Immature natural killer cell (primary cell): ENCODE measurements around the gene UCP3. TPM values are rescaled to one million over a fixed set of nuclear protein-coding genes. Genes with fewer than 3 reads are reported as not detected.

ENCODE experiments used
- DNase-seq, 3 donors: peaks; one replicate each; pipeline ENCODE4 v3.0.0; 2022; ENCODE audit warnings: mixed read lengths in 1 of 3
- H3K27ac Mint-ChIP-seq, 6 donors: one replicate each; pipeline ENCODE4 v1.8.0; 2020; ENCODE audit warnings: mixed read lengths in 6 of 6, mild to moderate bottlenecking in 5 of 6, inconsistent platforms in 4 of 6, moderate library complexity in 3 of 6
- H3K27me3 Mint-ChIP-seq, 3 donors: one replicate each; pipeline ENCODE4 v1.8.0; 2020 to 2021; ENCODE audit warnings: low read depth in 3 of 3, mild to moderate bottlenecking in 3 of 3, mixed read lengths in 3 of 3, moderate library complexity in 3 of 3, inconsistent platforms in 1 of 3
- H3K36me3 Mint-ChIP-seq, 3 donors: one replicate each; pipeline ENCODE4 v1.8.0; 2020; ENCODE audit warnings: mixed read lengths in 3 of 3, inconsistent platforms in 2 of 3, mild to moderate bottlenecking in 2 of 3
- H3K4me1 Mint-ChIP-seq, 2 donors: one replicate each; pipeline ENCODE4 v1.8.0; 2020; ENCODE audit warnings: inconsistent platforms in 2 of 2, mild to moderate bottlenecking in 2 of 2, mixed read lengths in 2 of 2, moderate library complexity in 1 of 2
- H3K4me3 Mint-ChIP-seq, 5 donors: one replicate each; pipeline ENCODE4 v1.8.0; 2020; ENCODE audit warnings: mild to moderate bottlenecking in 5 of 5, mixed read lengths in 5 of 5, inconsistent platforms in 3 of 5, moderate library complexity in 3 of 5
- H3K9me3 Mint-ChIP-seq, 6 donors: one replicate each; pipeline ENCODE4 v1.8.0; 2020; ENCODE audit warnings: mild to moderate bottlenecking in 6 of 6, mixed read lengths in 6 of 6, inconsistent platforms in 4 of 6, moderate library complexity in 3 of 6
- polyA plus RNA-seq, 3 donors: library from polyadenylated mRNA; unstranded; fragments of 300-500 nt; fragmentation: Illumina TruSeq; gene quantifications; one replicate each; pipeline ENCODE4 v1.2.3, GENCODE V29; 2021

Gene UCP3
- polyA plus RNA-seq, 3 donors from 2014 or later = 0.41 to 1.3 (median 0.52) TPM

DNA sequence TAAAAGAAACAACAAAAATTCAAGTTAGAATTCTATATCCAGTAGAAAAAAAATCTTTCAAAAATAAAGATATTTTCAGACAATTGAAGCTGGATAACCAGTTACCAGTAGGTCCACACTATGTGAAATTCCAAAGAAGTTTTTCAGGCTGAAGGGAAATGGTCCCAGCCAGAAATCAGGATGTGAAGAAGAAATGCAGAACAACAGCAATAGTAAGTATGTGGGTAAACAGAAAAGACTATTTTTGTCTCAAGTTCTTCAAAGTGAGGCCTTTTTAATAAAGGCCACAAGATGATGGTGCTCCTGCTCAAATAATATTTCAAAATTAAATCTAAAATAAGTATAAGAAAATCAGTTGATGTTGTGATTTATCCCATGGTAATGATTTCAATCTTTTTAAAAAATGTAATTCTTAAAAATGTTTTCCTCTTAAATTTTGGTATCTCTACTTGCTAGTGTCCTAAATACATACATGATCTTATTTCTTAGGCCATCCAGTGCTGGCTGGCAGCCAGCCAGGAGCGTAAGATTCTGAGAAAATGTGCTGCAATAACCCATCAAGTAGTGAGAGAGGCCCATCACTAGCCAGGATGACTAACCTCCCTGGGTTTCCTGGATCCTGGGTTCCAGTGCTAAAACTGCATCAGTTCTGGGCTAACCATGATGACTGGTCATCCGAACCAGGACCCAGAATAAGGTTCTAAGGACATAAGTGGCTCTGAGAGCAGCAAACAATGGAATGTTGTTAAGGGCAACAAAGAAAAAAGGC, 15.6 kb upstream of the UCP3 start:
- peaks cover 0 to 2% (median 0%) of the 10 kb centered on the region in 3 donors for H3K27me3 Mint-ChIP-seq
- H3K4me1 Mint-ChIP-seq = peaks cover 21 to 33% of the 10 kb centered on the region in 2 donors
- DNase-seq = peak in 1 of 3 donors; percentile 27
- no peaks in the 10 kb centered on the region for H3K9me3 Mint-ChIP-seq
- H3K27ac Mint-ChIP-seq = peak overlapping the region; percentile 3 to 87 (median 56)
- peak overlapping the region in 1 of 5 donors; percentile 57 for H3K4me3 Mint-ChIP-seq
- H3K36me3 Mint-ChIP-seq = peaks cover 10 to 33% (median 22%) of the 10 kb centered on the region in 3 donors

DNA sequence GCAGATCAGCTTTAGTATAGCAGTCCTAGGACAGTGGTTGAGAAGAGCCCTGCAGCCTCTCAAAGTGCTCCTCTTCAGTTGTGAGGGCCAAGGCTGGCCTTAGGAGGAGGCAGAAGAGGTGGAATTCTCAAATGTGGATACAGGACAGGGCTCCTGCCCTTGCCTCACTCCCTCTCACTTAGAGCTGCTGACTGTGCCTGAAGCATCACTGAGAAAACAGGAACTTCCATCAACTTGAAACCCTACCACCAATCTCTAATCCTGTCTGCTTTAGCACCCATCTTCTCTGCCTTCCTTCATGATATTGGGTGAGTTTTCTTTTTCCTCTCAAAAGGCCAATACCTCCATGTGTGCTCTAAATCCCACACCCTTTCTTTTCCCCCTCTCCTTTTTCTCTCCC, 14.4 kb upstream of the UCP3 start:
- peaks cover 0 to 2% (median 0%) of the 10 kb centered on the region in 3 donors for H3K27me3 Mint-ChIP-seq
- no peaks in the 10 kb centered on the region for H3K9me3 Mint-ChIP-seq
- peak overlapping the region in 2 of 6 donors; percentile 1 to 62 for H3K27ac Mint-ChIP-seq
- H3K4me3 Mint-ChIP-seq = no peak overlapping the region
- peaks cover 15 to 32% of the 10 kb centered on the region in 2 donors for H3K4me1 Mint-ChIP-seq
- H3K36me3 Mint-ChIP-seq = peaks cover 10 to 31% (median 22%) of the 10 kb centered on the region in 3 donors
- DNase-seq = no peak

DNA sequence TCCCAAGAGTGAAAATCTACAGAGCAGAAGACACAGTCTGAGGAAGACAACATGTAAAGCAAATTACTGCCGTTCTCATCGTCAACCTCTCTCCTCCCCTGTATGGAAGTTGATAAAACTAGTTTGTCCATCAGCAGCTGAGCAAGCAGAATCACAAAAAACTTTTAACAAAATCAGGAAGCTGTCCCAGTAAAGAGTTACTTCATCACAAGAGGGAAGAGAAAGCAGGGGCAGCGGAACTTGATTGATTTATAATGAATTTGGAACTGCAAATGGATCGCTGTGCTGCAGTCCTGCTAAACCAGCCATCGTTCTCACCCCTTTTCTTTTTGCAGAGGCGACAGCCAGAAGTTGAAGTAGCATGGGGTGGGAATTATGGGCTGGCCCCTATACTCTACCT, 13.7 kb upstream of the UCP3 start:
- peaks cover 0 to 2% (median 0%) of the 10 kb centered on the region in 3 donors for H3K27me3 Mint-ChIP-seq
- H3K27ac Mint-ChIP-seq = no peak overlapping the region
- no peak for DNase-seq
- H3K9me3 Mint-ChIP-seq = no peaks in the 10 kb centered on the region
- peaks cover 9 to 30% (median 19%) of the 10 kb centered on the region in 3 donors for H3K36me3 Mint-ChIP-seq
- peaks cover 15 to 35% of the 10 kb centered on the region in 2 donors for H3K4me1 Mint-ChIP-seq
- no peak overlapping the region for H3K4me3 Mint-ChIP-seq

DNA sequence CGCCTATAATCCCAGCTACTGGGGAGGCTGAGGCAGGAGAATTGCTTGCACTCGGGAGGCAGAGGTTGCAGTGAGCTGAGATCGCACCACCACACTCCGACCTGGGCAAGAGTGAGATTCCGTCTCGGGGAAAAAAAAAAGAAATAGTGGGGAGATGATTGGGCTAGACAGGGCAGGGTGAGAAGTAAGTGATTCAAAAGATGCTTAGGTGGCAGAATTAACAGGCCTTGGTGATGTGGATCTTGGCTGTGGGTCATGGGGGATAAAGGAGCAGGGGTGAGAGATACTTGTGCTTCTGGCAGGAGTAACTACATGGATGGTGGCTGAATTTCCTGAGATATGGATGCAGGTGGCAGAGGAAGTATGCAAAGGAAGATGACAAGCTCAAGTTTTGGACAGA, 13.1 kb upstream of the UCP3 start:
- Mint-ChIP-seq H3K9me3 (no peaks in the 10 kb centered on the region), H3K4me3 (no peak overlapping the region), H3K36me3 (peaks cover 15 to 35% (median 24%) of the 10 kb centered on the region in 3 donors), H3K27me3 (peaks cover 0 to 2% (median 0%) of the 10 kb centered on the region in 3 donors), H3K27ac (no peak overlapping the region), H3K4me1 (peaks cover 15 to 35% of the 10 kb centered on the region in 2 donors)
- no peak for DNase-seq

DNA sequence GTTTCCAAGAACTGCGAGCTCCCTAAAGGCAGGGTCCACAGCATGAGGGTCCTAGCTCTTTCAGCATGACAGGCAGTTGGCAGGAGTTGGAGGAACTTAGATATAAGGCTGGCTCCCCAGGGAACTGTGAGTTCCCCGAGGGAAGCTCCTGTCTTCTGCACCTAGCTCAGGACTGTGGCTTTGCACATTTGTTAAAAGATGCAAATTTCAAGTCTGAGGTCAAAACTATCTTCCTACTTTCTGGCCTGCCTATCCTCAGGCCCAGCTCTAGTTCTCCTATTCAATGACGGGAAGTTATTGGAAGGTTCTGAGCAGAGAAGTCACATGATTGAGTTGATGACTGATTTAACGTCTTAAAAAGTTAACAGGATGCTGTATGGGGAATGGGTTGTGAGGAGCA, 11.7 kb upstream of the UCP3 start:
- H3K36me3 Mint-ChIP-seq = peaks cover 24 to 40% (median 30%) of the 10 kb centered on the region in 3 donors
- peaks cover 0 to 2% (median 2%) of the 10 kb centered on the region in 3 donors for H3K27me3 Mint-ChIP-seq
- peaks cover 11 to 28% of the 10 kb centered on the region in 2 donors for H3K4me1 Mint-ChIP-seq
- H3K9me3 Mint-ChIP-seq = no peaks in the 10 kb centered on the region
- no peak overlapping the region for H3K27ac Mint-ChIP-seq
- H3K4me3 Mint-ChIP-seq = no peak overlapping the region
- DNase-seq = no peak

DNA sequence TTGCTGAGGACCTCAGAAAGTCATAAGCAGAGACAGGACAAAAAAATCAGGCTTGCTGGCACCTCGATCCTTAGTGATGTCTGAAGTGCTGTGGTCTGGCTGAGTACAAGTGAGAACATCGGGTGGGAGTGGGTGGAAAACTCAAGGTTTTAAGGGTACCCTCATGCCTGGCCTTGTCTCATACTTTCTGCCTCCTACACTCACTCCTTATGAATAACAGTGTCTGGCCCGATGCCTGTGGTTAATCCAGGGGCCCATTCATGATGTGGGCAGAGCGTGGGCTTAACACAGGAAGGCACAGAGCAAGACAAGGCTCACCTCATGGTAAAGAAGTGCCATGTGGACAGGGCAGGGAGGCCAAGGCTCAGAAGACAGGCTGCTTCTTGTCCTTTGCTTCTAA, 11.0 kb upstream of the UCP3 start:
- H3K4me1 Mint-ChIP-seq = peaks cover 8 to 23% of the 10 kb centered on the region in 2 donors
- peaks cover 0 to 2% (median 2%) of the 10 kb centered on the region in 3 donors for H3K27me3 Mint-ChIP-seq
- peaks cover 24 to 42% (median 30%) of the 10 kb centered on the region in 3 donors for H3K36me3 Mint-ChIP-seq
- no peaks in the 10 kb centered on the region for H3K9me3 Mint-ChIP-seq
- DNase-seq = peak; percentile 58 to 63 (median 63)
- no peak overlapping the region for H3K4me3 Mint-ChIP-seq
- peak overlapping the region in 1 of 6 donors; percentile 31 for H3K27ac Mint-ChIP-seq

DNA sequence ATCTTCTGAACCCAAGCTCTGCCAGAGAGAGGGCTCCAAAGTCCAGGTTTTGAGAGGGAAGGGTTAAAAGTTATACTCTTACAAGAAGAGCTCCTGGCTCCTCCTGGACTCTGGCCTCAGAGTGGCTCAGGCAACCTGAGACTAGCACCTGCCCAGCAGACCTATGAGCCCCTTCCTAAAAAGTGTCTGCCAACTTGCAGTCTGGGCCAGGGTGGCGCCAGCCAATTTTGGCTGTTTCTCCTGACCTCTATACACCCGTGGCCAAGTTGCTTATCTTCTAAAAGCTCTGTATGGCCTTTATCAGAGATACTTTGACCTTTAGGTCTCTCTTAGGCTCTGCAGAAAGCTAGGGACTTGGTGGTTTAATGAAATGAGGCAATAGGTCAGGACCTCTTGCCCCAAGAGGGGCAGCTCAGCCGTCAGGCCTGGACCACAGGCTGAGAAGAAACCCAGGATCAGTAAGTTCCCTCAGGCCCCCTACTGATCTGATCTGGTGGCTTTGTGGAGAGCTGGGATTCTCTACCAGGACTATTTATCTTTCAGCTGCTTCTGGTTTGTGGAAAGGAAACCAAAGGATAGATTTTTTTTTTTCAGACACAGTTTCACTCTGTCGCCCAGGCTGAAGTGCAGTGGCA, 10.3 kb upstream of the UCP3 start:
- DNase-seq = no peak
- H3K4me3 Mint-ChIP-seq = no peak overlapping the region
- peaks cover 0 to 2% (median 2%) of the 10 kb centered on the region in 3 donors for H3K27me3 Mint-ChIP-seq
- H3K9me3 Mint-ChIP-seq = no peaks in the 10 kb centered on the region
- H3K36me3 Mint-ChIP-seq = peaks cover 24 to 46% (median 30%) of the 10 kb centered on the region in 3 donors
- H3K4me1 Mint-ChIP-seq = peaks cover 6 to 20% of the 10 kb centered on the region in 2 donors
- H3K27ac Mint-ChIP-seq = peak overlapping the region in 1 of 6 donors; percentile 31

DNA sequence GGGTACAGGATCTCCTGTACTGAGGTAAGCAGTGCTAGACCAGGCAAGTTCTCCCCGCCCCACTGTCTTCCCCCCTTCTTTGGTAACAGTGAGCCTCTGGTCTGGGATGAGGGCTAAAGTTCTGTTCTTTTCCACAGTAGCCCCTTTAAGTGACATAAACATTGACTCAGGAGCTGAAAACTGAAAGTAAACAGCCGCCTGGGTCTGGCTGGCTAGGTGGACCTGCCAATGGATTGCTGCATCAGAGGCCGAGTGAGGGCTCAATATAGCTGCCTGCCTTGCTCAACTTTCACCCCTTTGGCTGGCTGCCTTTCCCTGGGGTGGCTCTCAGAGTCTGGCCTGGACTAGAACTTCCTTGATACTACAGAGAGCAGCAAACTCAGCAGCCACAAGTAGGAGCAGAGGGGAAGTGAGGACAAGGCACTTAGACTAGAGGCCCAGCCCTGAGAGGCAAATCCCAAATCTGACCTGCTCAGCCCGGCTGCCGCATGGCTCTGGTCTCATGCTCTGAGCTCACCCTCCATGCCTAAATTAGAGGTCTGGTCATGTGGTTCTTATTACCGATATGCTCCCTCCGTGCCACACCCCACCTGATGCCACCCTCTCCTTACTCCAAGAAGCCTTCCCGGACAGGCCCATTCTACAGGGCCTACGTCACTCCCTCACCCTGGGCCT, 9.6 kb upstream of the UCP3 start:
- Mint-ChIP-seq H3K27me3 (peaks cover 0 to 2% (median 1%) of the 10 kb centered on the region in 3 donors), H3K4me1 (peaks cover 6 to 14% of the 10 kb centered on the region in 2 donors), H3K36me3 (peaks cover 18 to 42% (median 24%) of the 10 kb centered on the region in 3 donors), H3K27ac (peak overlapping the region in 5 of 6 donors; percentile 3 to 58 (median 55)), H3K9me3 (no peaks in the 10 kb centered on the region), H3K4me3 (peak overlapping the region in 2 of 5 donors; percentile 12 to 23)
- DNase-seq = no peak

DNA sequence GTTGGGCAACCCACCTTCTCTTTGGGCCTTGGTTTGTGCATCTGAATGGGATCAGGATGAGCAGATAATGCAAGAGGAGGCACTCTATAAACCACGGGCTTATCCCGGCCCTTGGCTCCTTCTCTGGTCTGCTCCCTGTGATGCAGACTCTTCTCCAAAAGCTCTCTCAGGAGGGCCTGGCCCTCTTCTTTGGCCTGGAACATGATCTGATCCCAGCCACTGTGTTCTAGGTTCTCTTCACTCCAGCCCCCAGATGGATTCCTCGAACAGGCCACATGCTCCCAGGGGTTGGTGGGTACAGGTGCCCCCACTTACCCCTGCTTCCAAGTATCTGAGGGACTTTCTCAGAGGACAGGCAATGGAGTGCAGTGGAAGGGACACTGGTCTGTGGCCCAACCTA, 8.7 kb upstream of the UCP3 start:
- H3K27me3 Mint-ChIP-seq = peaks cover 0 to 2% (median 0%) of the 10 kb centered on the region in 3 donors
- H3K36me3 Mint-ChIP-seq = peaks cover 18 to 40% (median 18%) of the 10 kb centered on the region in 3 donors
- DNase-seq = no peak
- H3K4me3 Mint-ChIP-seq = no peak overlapping the region
- H3K9me3 Mint-ChIP-seq = no peaks in the 10 kb centered on the region
- H3K4me1 Mint-ChIP-seq = peaks cover 6 to 15% of the 10 kb centered on the region in 2 donors
- peak overlapping the region in 1 of 6 donors; percentile 49 for H3K27ac Mint-ChIP-seq

DNA sequence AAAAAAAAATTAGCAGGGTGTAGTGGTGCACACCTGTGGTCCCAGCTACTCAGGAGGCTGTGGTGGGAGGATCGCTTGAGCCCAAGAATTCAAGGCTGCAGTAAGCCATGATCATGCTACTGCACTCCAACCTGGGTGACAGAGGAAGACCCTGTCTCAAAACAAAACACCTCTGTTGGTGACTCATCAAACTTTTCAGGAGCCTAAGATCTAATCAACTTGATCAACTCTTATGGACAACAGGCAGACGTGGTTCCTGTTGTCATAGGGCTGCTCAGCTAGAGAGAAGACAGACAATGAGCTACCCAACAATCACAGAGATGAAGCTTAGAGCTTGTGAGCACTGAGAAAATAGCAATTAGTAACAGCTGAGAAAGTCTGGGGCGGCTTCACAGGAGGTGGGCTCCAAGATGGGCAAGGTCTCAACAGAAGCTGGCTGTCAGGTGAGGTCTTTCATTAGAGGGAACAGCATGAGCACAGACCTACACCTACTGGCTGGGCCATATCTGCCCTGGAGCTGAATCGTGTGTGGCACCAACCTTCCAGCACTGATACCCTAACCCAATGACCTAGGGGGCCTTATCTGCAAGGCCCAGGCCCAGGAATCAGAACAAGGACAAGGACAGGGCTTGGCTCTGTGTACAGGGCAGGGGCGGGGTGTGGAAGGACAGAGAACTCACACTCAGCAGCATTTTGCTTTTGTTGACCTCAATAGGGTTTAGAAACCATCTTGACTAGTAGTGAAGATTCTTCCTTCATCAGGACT, 7.2 kb upstream of the UCP3 start:
- Mint-ChIP-seq H3K27me3 (peaks cover 0 to 2% (median 0%) of the 10 kb centered on the region in 3 donors), H3K9me3 (no peaks in the 10 kb centered on the region)

DNA sequence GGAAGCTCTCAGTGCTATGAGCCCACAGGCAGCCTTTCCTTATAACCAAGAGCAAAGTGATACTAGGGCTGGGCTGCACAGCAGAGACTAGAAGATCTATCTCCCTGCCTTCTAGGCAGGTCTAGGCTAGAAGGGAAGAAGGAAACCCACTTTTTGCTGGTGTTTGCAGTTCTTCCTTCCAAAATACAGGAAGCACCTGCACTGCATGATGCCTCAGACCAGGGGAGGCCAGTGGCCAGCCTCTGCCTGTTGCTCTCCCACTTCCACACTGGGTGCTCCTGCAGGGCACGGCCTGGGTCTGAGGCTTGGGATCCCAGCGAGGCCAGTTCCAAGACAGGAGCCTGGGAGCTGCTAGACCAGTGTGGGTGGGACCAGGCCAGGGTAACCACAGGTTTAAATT, 6.0 kb upstream of the UCP3 start:
- H3K36me3 Mint-ChIP-seq = peaks cover 22 to 52% (median 23%) of the 10 kb centered on the region in 3 donors
- H3K27ac Mint-ChIP-seq = no peak overlapping the region
- H3K4me3 Mint-ChIP-seq = no peak overlapping the region
- H3K27me3 Mint-ChIP-seq = peaks cover 0 to 2% (median 0%) of the 10 kb centered on the region in 3 donors
- peaks cover 26 to 43% of the 10 kb centered on the region in 2 donors for H3K4me1 Mint-ChIP-seq
- no peak for DNase-seq
- H3K9me3 Mint-ChIP-seq = no peaks in the 10 kb centered on the region

More for the DNA sequence above, 7.2 kb upstream of the UCP3 start:
- H3K27ac Mint-ChIP-seq = peak overlapping the region in 1 of 6 donors; percentile 6
- H3K4me1 Mint-ChIP-seq = peaks cover 14 to 30% of the 10 kb centered on the region in 2 donors
- DNase-seq = no peak
- no peak overlapping the region for H3K4me3 Mint-ChIP-seq
- H3K36me3 Mint-ChIP-seq = peaks cover 18 to 50% (median 22%) of the 10 kb centered on the region in 3 donors

DNA sequence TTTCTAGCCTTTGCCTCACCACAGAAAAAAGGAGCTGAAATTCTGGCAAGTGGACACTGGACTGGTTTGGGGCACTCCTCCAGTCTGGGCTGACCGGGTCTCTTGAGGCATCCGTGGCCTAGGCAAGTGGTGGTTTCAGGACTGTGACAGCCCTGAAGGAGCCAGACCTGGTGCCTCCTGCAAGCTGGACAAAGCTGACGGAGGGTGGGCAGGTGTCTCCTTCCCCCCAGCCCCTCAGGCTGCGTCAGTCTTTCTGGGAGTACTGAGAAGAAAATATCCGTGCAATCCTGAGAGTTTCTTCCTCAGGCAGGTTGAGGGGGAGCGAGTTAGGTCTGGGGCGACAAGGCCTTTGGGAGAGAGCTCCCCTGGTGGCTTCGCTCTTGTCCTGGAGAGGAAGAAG, 4.3 kb upstream of the UCP3 start:
- Mint-ChIP-seq H3K27ac (peak overlapping the region in 1 of 6 donors; percentile 80), H3K27me3 (peaks cover 0 to 2% (median 0%) of the 10 kb centered on the region in 3 donors), H3K4me1 (peaks cover 42 to 49% of the 10 kb centered on the region in 2 donors), H3K4me3 (no peak overlapping the region), H3K36me3 (peaks cover 22 to 52% (median 26%) of the 10 kb centered on the region in 3 donors), H3K9me3 (no peaks in the 10 kb centered on the region)
- no peak for DNase-seq
